Liver (tissue), 9 donors: ENCODE measurements around the gene RPTOR. TPM values are rescaled to one million over a fixed set of nuclear protein-coding genes. Genes with fewer than 3 reads are reported as not detected.

Experiments
- DNase-seq: peaks from one replicate; pipeline ENCODE4 v3.0.0-alpha.2; 2017; ENCODE audit warnings: low spot score
- H3K27ac ChIP-seq, 2 donors: one replicate each; pipeline ENCODE4 v1.7.0; 2013; ENCODE audit warnings: inconsistent platforms in 2 of 2, low read length in 2 of 2, control low read depth in 1 of 2, low read depth in 1 of 2, mild to moderate bottlenecking in 1 of 2
- H3K27me3 ChIP-seq, 4 donors: one replicate each; pipeline versions ENCODE4 v1.6.1 to v1.7.0; 2013; ENCODE audit warnings: low read length in 3 of 4, inconsistent platforms in 1 of 4, mild to moderate bottlenecking in 1 of 4, moderate library complexity in 1 of 4; ENCODE audit not compliant: control insufficient read depth in 4 of 4, insufficient read depth in 4 of 4
- H3K36me3 ChIP-seq, 4 donors: one replicate each; pipeline versions ENCODE4 v1.6.1 to v1.7.0; 2013; ENCODE audit warnings: low read length in 3 of 4, mild to moderate bottlenecking in 3 of 4, low read depth in 1 of 4, moderate library complexity in 1 of 4; ENCODE audit not compliant: control insufficient read depth in 4 of 4, insufficient read depth in 3 of 4
- H3K4me1 ChIP-seq, 4 donors: one replicate each; pipeline versions ENCODE4 v1.6.1 to v1.7.0; 2013; ENCODE audit warnings: low read length in 3 of 4, mild to moderate bottlenecking in 3 of 4, moderate library complexity in 1 of 4; ENCODE audit not compliant: control insufficient read depth in 4 of 4, insufficient read depth in 4 of 4
- H3K4me3 ChIP-seq, 3 donors: one replicate each; pipeline versions ENCODE4 v1.6.1 to v1.7.0; 2013; ENCODE audit warnings: low read length in 3 of 3, control low read depth in 1 of 3, low read depth in 1 of 3, mild to moderate bottlenecking in 1 of 3
- H3K9ac ChIP-seq, 2 donors: one replicate each; pipeline ENCODE4 v1.7.0; 2013; ENCODE audit warnings: low read length in 2 of 2, mild to moderate bottlenecking in 2 of 2, moderate library complexity in 2 of 2, control low read depth in 1 of 2, low read depth in 1 of 2
- H3K9me3 ChIP-seq, 4 donors: one replicate each; pipeline versions ENCODE4 v1.6.1 to v1.7.0; 2013; ENCODE audit warnings: low read length in 3 of 4; ENCODE audit not compliant: control insufficient read depth in 4 of 4
- ATF3 ChIP-seq: IDR thresholded peaks from 2 replicates; pipeline ENCODE4 v1.6.1; 2016; ENCODE audit warnings: antibody characterized with exemption
- EGR1 ChIP-seq, 2 donors: IDR thresholded peaks; 2 replicates each; pipeline ENCODE4 v1.6.1; 2016 to 2018; ENCODE audit warnings: antibody characterized with exemption in 2 of 2, low read depth in 2 of 2
- FOXA1 ChIP-seq: IDR thresholded peaks from 2 replicates; pipeline ENCODE4 v1.6.1; 2016; ENCODE audit warnings: antibody characterized with exemption
- GABPA ChIP-seq, 2 donors: IDR thresholded peaks in 1 of 2; conservative IDR thresholded peaks in 1 of 2; 2 replicates each; pipeline ENCODE4 v1.6.1; 2016; ENCODE audit warnings: antibody characterized with exemption in 2 of 2, mild to moderate bottlenecking in 1 of 2, moderate library complexity in 1 of 2
- HNF4A ChIP-seq, 2 donors: conservative IDR thresholded peaks; 2 replicates each; pipeline ENCODE4 v1.6.1; 2016; ENCODE audit warnings: antibody characterized with exemption in 2 of 2, mild to moderate bottlenecking in 2 of 2
- HNF4G ChIP-seq: IDR thresholded peaks from 2 replicates; pipeline ENCODE4 v1.6.1; 2016; ENCODE audit warnings: antibody characterized with exemption
- JUND ChIP-seq, 2 donors: IDR thresholded peaks; 2 replicates each; pipeline ENCODE4 v1.6.1; 2016; ENCODE audit warnings: antibody characterized with exemption in 2 of 2
- MAX ChIP-seq: IDR thresholded peaks from 2 replicates; pipeline ENCODE4 v1.6.1; 2016; ENCODE audit warnings: antibody characterized with exemption
- NR2F2 ChIP-seq: IDR thresholded peaks from 2 replicates; pipeline ENCODE4 v1.6.1; 2016; ENCODE audit warnings: antibody characterized with exemption
- RAD21 ChIP-seq, 2 donors: IDR thresholded peaks; 2 replicates each; pipeline ENCODE4 v1.6.1; 2016; ENCODE audit warnings: antibody characterized with exemption in 2 of 2, mild to moderate bottlenecking in 2 of 2
- REST ChIP-seq: IDR thresholded peaks from 2 replicates; pipeline ENCODE4 v1.6.1; 2016; ENCODE audit warnings: antibody characterized with exemption, mild to moderate bottlenecking
- RXRA ChIP-seq, 2 donors: IDR thresholded peaks; 2 replicates each; pipeline ENCODE4 v1.6.1; 2017 to 2018; ENCODE audit warnings: antibody characterized with exemption in 2 of 2, mild to moderate bottlenecking in 1 of 2
- SP1 ChIP-seq: IDR thresholded peaks from 2 replicates; pipeline ENCODE4 v1.6.1; 2018; ENCODE audit warnings: antibody characterized with exemption, mild to moderate bottlenecking
- TAF1 ChIP-seq: conservative IDR thresholded peaks from 2 replicates; pipeline ENCODE4 v1.6.1; 2016; ENCODE audit warnings: antibody characterized with exemption, mild to moderate bottlenecking
- YY1 ChIP-seq: IDR thresholded peaks from 2 replicates; pipeline ENCODE4 v1.6.1; 2016; ENCODE audit warnings: antibody characterized with exemption, mild to moderate bottlenecking
- WGBS: extraction: QIAGEN DNeasy Blood & Tissue Kit; methylation state at CpG from one replicate; pipeline ENCODE4 v1.1.7; 2013; 5-methylcytosine and 5-hydroxymethylcytosine counted together
- polyA plus RNA-seq, 2 donors: library from polyadenylated mRNA; stranded (reverse) in 1 of 2; unstranded in 1 of 2; fragments of 200-250 nt in 1 of 2; fragments of >200 nt in 1 of 2; fragmentation: Nextera tagmentation in 1 of 2; extraction: Ambion mirVana in 1 of 2; gene quantifications; one replicate each; pipeline versions ENCODE4 v1.2.1 to v1.2.3, GENCODE V29; 2013 to 2015
- total RNA-seq, 2 donors: library from RNA; depleted of rRNA; stranded (reverse); fragments of >200 nt; gene quantifications; one replicate each; pipeline ENCODE4 v1.2.3, GENCODE V29; 2014
- donor health status: healthy.
- donor health status: healthy.
- donor health status: healthy.
- donor health status: healthy.
- donor health status: healthy.

Gene RPTOR
- total and polyA plus RNA-seq, 4 donors = 4.8 to 25.4 (median 11.6) TPM

GRCh38 chr17:80753685-80754345 lies 209.2 kb downstream of the RPTOR start:
- 94% methylated on average over 17 of the region's 17 CpGs for WGBS
- Histone ChIP-seq H3K27ac (no peak overlapping the region), H3K4me3 (no peak overlapping the region), H3K9me3 (no peaks in the 10 kb centered on the region), H3K9ac (no peak overlapping the region), H3K4me1 (no peaks in the 10 kb centered on the region), H3K27me3 (no peaks in the 10 kb centered on the region), H3K36me3 (peaks cover 3 to 17% (median 7%) of the 10 kb centered on the region in 4 donors)
- no peak for DNase-seq
- TF ChIP-seq GABPA (IDR thresholded peaks at IDR 0.05 in 1 of 2, conservative IDR thresholded peaks at IDR 0.05 in 1 of 2) (no peak), EGR1 (IDR thresholded peaks at IDR 0.05; ENCODE audit: low read depth in 2 of 2) (no peak), TAF1 (no peak), HNF4G (no peak), JUND (IDR thresholded peaks at IDR 0.05) (no peak), RXRA (IDR thresholded peaks at IDR 0.05) (no peak), MAX (no peak), NR2F2 (no peak), RAD21 (IDR thresholded peaks at IDR 0.05) (no peak), FOXA1 (no peak)

- H3K4me3 ChIP-seq = no peak overlapping the region
- no peaks in the 10 kb centered on the region for H3K9me3 ChIP-seq
- TF ChIP-seq NR2F2 (no peak), HNF4G (no peak), ATF3 (no peak), MAX (no peak), SP1 (no peak), EGR1 (IDR thresholded peaks at IDR 0.05; ENCODE audit: low read depth in 2 of 2) (no peak), JUND (IDR thresholded peaks at IDR 0.05) (no peak), YY1 (no peak), TAF1 (no peak), RAD21 (IDR thresholded peaks at IDR 0.05) (no peak), GABPA (IDR thresholded peaks at IDR 0.05 in 1 of 2, conservative IDR thresholded peaks at IDR 0.05 in 1 of 2) (no peak), REST (no peak), HNF4A (conservative IDR thresholded peaks at IDR 0.05) (no peak)
- H3K4me1 ChIP-seq = no peaks in the 10 kb centered on the region
- no peak overlapping the region for H3K27ac ChIP-seq
- no peaks in the 10 kb centered on the region for H3K27me3 ChIP-seq
- DNase-seq = no peak
- no peak overlapping the region for H3K9ac ChIP-seq
- WGBS = 93% methylated on average over 9 of the region's 9 CpGs
- peaks cover 3 to 17% (median 7%) of the 10 kb centered on the region in 4 donors for H3K36me3 ChIP-seq
These were observed 210.2 kb downstream of the RPTOR start for GRCh38 chr17:80754846-80755245.
